MCF 10A (cell line): Measurements from ENCODE around the gene CSK. TPM values are rescaled to one million over a fixed set of nuclear protein-coding genes. Genes with fewer than 3 reads are reported as not detected.

Source experiments
- BruUV-seq: library from RNA; stranded (reverse); fragments of 400-500 nt; replicated peaks from 2 replicates; lab custom pipeline; 2021; lab: Mats Ljungman, UMichigan
- CTCF ChIA-PET: fragments of 300-600 bp; sonication (Branson Sonifier 250); formaldehyde crosslinking; extraction: SDS; loops from one replicate; lab custom pipeline; 2021; ENCODE audit warnings: antibody characterized with exemption, inconsistent platforms; lab: Yijun Ruan, JAX
- POLR2A ChIA-PET: fragments of 300-600, 350-650 bp; sonication (Branson Sonifier 250); formaldehyde crosslinking; extraction: SDS; loops from one replicate; lab custom pipeline; 2020; ENCODE audit warnings: antibody characterized with exemption, inconsistent platforms; lab: Yijun Ruan, JAX
- DNase-seq: peaks from one replicate; pipeline ENCODE4 v3.0.0-alpha.2; 2018; ENCODE audit not compliant: unreplicated experiment
- H3K27ac Mint-ChIP-seq: one replicate; pipeline ENCODE4 v1.8.0; 2022; ENCODE audit warnings: mild to moderate bottlenecking, low read depth, mixed read lengths; ENCODE audit not compliant: unreplicated experiment
- H3K27me3 Mint-ChIP-seq: one replicate; pipeline ENCODE4 v1.8.0; 2022; ENCODE audit warnings: mixed read lengths; ENCODE audit not compliant: insufficient read depth, unreplicated experiment
- H3K36me3 Mint-ChIP-seq: one replicate; pipeline ENCODE4 v1.8.0; 2022; ENCODE audit warnings: mild to moderate bottlenecking, moderate library complexity, mixed read lengths; ENCODE audit not compliant: insufficient read depth, unreplicated experiment
- H3K4me1 Mint-ChIP-seq: one replicate; pipeline ENCODE4 v1.8.0; 2022; ENCODE audit warnings: mixed read lengths; ENCODE audit not compliant: insufficient read depth, unreplicated experiment
- H3K4me3 Mint-ChIP-seq: one replicate; pipeline ENCODE4 v1.8.0; 2022; ENCODE audit warnings: mild to moderate bottlenecking, moderate library complexity, mixed read lengths; ENCODE audit not compliant: unreplicated experiment
- H3K9me3 Mint-ChIP-seq: one replicate; pipeline ENCODE4 v1.8.0; 2022; ENCODE audit warnings: mixed read lengths; ENCODE audit not compliant: unreplicated experiment
- CTCF ChIP-seq: fragments of 200-600 bp; IDR thresholded peaks from one replicate; pipeline ENCODE4 v1.8.0; 2022; ENCODE audit warnings: antibody characterized with exemption, mild to moderate bottlenecking; ENCODE audit not compliant: unreplicated experiment
- intact Hi-C: fragments of 100-400 bp; cut with micrococcal nuclease; formaldehyde crosslinking; loops from 2 replicates; pipeline ENCODE4 v1.14.1; 2022
- total RNA-seq: library from RNA; stranded (reverse); gene quantifications from 2 replicates; pipeline ENCODE4 v1.2.3, GENCODE V29; 2022

CSK gene
- total RNA-seq, 1 experiment from 2014 or later: 65.3 TPM

- Mint-ChIP-seq H3K36me3 (no peaks in the 10 kb centered on the region), H3K27me3 (peaks cover 35% of the 10 kb centered on the region), H3K4me3 (no peak overlapping the region), H3K9me3 (no peaks in the 10 kb centered on the region), H3K27ac (no peak overlapping the region), H3K4me1 (no peaks in the 10 kb centered on the region)
- BruUV-seq: no TSS peak
- POLR2A ChIA-PET: interaction anchor here (0.9 to 1.1 kb wide), 2 partner anchors 9 to 21 kb away, joined by 3 to 4 read pairs; no protein-coding TSS in a partner anchor
- no peak for DNase-seq
- no peak for TF ChIP-seq CTCF
- intact Hi-C loops: no loop called here
- CTCF ChIA-PET: interaction anchor here (0.8 to 1.7 kb wide), 6 partner anchors 8 to 457 kb away, joined by 3 to 7 read pairs (median 3); no protein-coding TSS in a partner anchor
Measured at GRCh38 chr15:74828835-74829234, 47.0 kb downstream of the CSK start.

GRCh38 chr15:74829486-74829885, 47.6 kb downstream of the CSK start:
- H3K27me3 Mint-ChIP-seq: peaks cover 32% of the 10 kb centered on the region
- ChIA-PET CTCF (interaction anchor here (0.8 to 1.5 kb wide), 6 partner anchors 8 to 458 kb away, joined by 3 to 6 read pairs (median 3); no protein-coding TSS in a partner anchor), POLR2A (interaction anchor here (0.9 to 1.1 kb wide), 2 partner anchors 10 to 22 kb away, joined by 3 to 4 read pairs; no protein-coding TSS in a partner anchor)
- no peaks in the 10 kb centered on the region for H3K36me3 Mint-ChIP-seq
- no peaks in the 10 kb centered on the region for H3K4me1 Mint-ChIP-seq
- H3K9me3 Mint-ChIP-seq: no peaks in the 10 kb centered on the region
- no TSS peak for BruUV-seq
- H3K4me3 Mint-ChIP-seq: no peak overlapping the region
- DNase-seq: no peak
- intact Hi-C loops: no loop called here
- TF ChIP-seq CTCF: no peak
- H3K27ac Mint-ChIP-seq: no peak overlapping the region

DNA sequence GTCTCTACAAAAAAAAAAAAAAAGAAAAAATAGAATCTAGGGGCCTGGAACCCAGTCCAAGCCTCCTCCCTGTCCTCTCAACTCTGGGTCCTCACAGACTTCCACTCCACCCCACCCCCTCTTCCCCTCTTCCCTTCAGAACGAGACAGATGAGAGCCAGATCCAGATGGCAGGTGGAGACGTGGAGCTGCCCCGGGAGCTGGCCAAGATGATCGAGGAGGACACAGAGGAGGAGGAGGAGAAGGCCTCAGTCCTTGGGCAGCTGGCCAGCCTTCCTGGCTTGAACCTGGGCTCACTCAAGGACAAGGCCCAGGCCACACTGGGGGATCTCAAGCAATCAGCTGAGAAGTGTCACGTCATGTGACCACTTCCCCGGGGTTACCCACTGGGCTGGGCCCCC, 48.1 kb downstream of the CSK start:
- Mint-ChIP-seq H3K4me1 (peaks cover 3% of the 10 kb centered on the region), H3K36me3 (no peaks in the 10 kb centered on the region), H3K4me3 (no peak overlapping the region), H3K27me3 (peaks cover 27% of the 10 kb centered on the region), H3K27ac (no peak overlapping the region), H3K9me3 (no peaks in the 10 kb centered on the region)
- TF ChIP-seq CTCF: no peak
- no peak for DNase-seq
- ChIA-PET POLR2A (interaction anchor here (1.0 to 1.1 kb wide), 2 partner anchors 10 to 59 kb away, joined by 3 to 7 read pairs; no protein-coding TSS in a partner anchor), CTCF (interaction anchor here (0.9 to 1.7 kb wide), 4 partner anchors 9 to 61 kb away, joined by 3 to 8 read pairs (median 5); no protein-coding TSS in a partner anchor)
- no TSS peak for BruUV-seq
- intact Hi-C loops: no loop called here

DNA sequence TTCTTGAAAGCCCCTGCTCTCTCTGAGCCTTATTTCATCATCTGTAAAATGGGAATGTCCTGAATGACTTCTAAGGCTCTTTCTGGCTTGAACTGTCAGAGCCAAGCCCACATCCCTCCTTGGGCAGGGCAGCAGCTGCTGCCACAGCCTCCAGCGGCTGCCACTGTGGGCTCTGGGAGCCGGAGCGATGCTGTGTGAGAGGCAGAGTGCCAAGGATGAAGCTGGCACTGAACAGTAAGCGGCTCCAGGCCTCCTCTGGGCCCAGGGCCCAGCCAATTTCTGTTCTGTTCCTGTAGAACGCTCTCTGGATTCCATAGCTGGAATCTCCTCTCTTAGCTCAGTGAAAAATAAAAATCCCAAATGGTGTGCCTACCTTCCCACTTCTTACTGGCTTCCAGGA, 49.0 kb downstream of the CSK start:
- intact Hi-C loops: no loop called here
- no peak for DNase-seq
- H3K36me3 Mint-ChIP-seq: peaks cover 5% of the 10 kb centered on the region
- no peaks in the 10 kb centered on the region for H3K9me3 Mint-ChIP-seq
- POLR2A ChIA-PET: interaction anchor here (1.0 kb wide), 1 partner anchor 60 kb away, joined by 7 read pairs; no protein-coding TSS in a partner anchor
- H3K4me1 Mint-ChIP-seq: peaks cover 6% of the 10 kb centered on the region
- no peak overlapping the region for H3K27ac Mint-ChIP-seq
- H3K4me3 Mint-ChIP-seq: no peak overlapping the region
- no TSS peak for BruUV-seq
- H3K27me3 Mint-ChIP-seq: peaks cover 18% of the 10 kb centered on the region
- no peak for TF ChIP-seq CTCF
- CTCF ChIA-PET: interaction anchor here (0.6 to 1.7 kb wide), 4 partner anchors 46 to 185 kb away, joined by 3 to 8 read pairs (median 5); no protein-coding TSS in a partner anchor
